Measurements from ENCODE around the gene ACRV1. TPM values are rescaled to one million over a fixed set of nuclear protein-coding genes. Genes with fewer than 3 reads are reported as not detected.

The ACRV1 gene
- total RNA-seq, 4 donors from 2014 or later, result not detected

GRCh38 chr11:125692887-125693286 is 12.2 kb upstream of the ACRV1 start:
- TF ChIP-seq CTCF (IDR thresholded peaks at IDR 0.05; ENCODE audit: low read depth), result no peak

GRCh38 chr11:125690006-125690405 is 9.4 kb upstream of the ACRV1 start:
- TF ChIP-seq CTCF (IDR thresholded peaks at IDR 0.05; ENCODE audit: low read depth), result no peak

- TF ChIP-seq CTCF (IDR thresholded peaks at IDR 0.05; ENCODE audit: low read depth), result no peak
Measured at GRCh38 chr11:125689274-125689859, 8.7 kb upstream of the ACRV1 start.

GRCh38 chr11:125688632-125689031 is 8.0 kb upstream of the ACRV1 start:
- no peak for TF ChIP-seq CTCF (IDR thresholded peaks at IDR 0.05; ENCODE audit: low read depth)

- no peak for TF ChIP-seq CTCF (IDR thresholded peaks at IDR 0.05; ENCODE audit: low read depth)
Measured at GRCh38 chr11:125688066-125688465, 7.4 kb upstream of the ACRV1 start.

GRCh38 chr11:125685228-125685627 is 4.6 kb upstream of the ACRV1 start:
- TF ChIP-seq CTCF (IDR thresholded peaks at IDR 0.05; ENCODE audit: low read depth), result no peak

- no peak for TF ChIP-seq CTCF (IDR thresholded peaks at IDR 0.05; ENCODE audit: low read depth)
Measured at GRCh38 chr11:125679837-125680236, 810 bp downstream of the ACRV1 start.
